RWPE1 (cell line): ENCODE data around the gene CCDC88C.

Experiments used
- CTCF ChIA-PET: fragments of 350-600 bp; sonication (Branson Sonifier 250); formaldehyde crosslinking; extraction: SDS; loops from one replicate; lab custom pipeline; 2021; lab: Yijun Ruan, JAX
- POLR2A ChIA-PET: fragments of 400-600 bp; formaldehyde crosslinking; extraction: SDS; loops from one replicate; lab custom pipeline; 2020; ENCODE audit warnings: antibody characterized with exemption; ENCODE audit not compliant: low non-redundant PET; lab: Yijun Ruan, JAX
- DNase-seq: peaks from one replicate; pipeline ENCODE4 v3.0.0; 2012; ENCODE audit warnings: low spot score
- H3K27ac ChIP-seq: fragments of 450-650 bp; 2 replicates; pipeline ENCODE4 v1.5.1; 2017
- TF ChIP-seq, protein P1 (sequence below): fragments of 450-650 bp; conservative IDR thresholded peaks from 2 replicates; pipeline ENCODE4 v1.5.1; 2017; ENCODE audit warnings: low read depth, mild to moderate bottlenecking

Gene CCDC88C

DNA sequence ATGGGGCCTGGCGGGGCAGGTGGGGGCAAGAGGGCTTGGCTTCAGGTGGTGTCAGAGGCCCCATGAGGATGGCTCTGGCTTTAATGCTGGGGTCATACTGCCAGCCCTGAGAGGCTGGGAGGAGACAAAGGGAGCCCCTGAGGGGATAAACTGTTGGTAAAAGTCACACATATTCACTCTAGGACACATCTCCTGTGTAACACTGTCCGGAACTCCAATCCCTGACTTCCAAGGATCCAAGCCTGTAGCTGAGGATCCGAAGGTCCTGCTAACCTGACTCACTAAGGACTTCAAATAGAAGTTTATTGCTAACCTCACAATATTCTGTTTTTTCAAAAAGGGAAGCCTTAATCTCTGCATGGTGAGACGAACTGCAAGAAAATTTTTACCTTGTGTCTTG, 134.0 kb downstream of the CCDC88C start:
- ChIA-PET CTCF (interaction anchor here (4.0 kb wide), 1 partner anchor 106 kb away, joined by 40 read pairs; no protein-coding TSS in a partner anchor), POLR2A (no interaction called here)
- H3K27ac ChIP-seq = peak overlapping the region; percentile 80
- TF ChIP-seq, protein P1, sequence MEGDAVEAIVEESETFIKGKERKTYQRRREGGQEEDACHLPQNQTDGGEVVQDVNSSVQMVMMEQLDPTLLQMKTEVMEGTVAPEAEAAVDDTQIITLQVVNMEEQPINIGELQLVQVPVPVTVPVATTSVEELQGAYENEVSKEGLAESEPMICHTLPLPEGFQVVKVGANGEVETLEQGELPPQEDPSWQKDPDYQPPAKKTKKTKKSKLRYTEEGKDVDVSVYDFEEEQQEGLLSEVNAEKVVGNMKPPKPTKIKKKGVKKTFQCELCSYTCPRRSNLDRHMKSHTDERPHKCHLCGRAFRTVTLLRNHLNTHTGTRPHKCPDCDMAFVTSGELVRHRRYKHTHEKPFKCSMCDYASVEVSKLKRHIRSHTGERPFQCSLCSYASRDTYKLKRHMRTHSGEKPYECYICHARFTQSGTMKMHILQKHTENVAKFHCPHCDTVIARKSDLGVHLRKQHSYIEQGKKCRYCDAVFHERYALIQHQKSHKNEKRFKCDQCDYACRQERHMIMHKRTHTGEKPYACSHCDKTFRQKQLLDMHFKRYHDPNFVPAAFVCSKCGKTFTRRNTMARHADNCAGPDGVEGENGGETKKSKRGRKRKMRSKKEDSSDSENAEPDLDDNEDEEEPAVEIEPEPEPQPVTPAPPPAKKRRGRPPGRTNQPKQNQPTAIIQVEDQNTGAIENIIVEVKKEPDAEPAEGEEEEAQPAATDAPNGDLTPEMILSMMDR = no peak
- DNase-seq = no peak

GRCh38 chr14:91282954-91283645, 134.5 kb downstream of the CCDC88C start:
- DNase-seq = no peak
- peak overlapping the region; percentile 80 for H3K27ac ChIP-seq
- TF ChIP-seq, protein P1 = no peak
- POLR2A ChIA-PET = no interaction called here
- CTCF ChIA-PET = interaction anchor here (4.0 kb wide), 1 partner anchor 106 kb away, joined by 40 read pairs; no protein-coding TSS in a partner anchor

- H3K27ac ChIP-seq = peak overlapping the region; percentile 74
- DNase-seq = peak; percentile 88
- TF ChIP-seq, protein P1 = no peak
- ChIA-PET POLR2A (no interaction called here), CTCF (interaction anchor here (1.4 kb wide), 1 partner anchor 104 kb away, joined by 4 read pairs; no protein-coding TSS in a partner anchor)
Measured at GRCh38 chr14:91281346-91281745, 136.3 kb downstream of the CCDC88C start.

- no peak for DNase-seq
- POLR2A ChIA-PET = no interaction called here
- peak overlapping the region; percentile 94 for H3K27ac ChIP-seq
- CTCF ChIA-PET = interaction anchor here (1.4 kb wide), 1 partner anchor 103 kb away, joined by 4 read pairs; no protein-coding TSS in a partner anchor
- TF ChIP-seq, protein P1 = no peak
Measured at GRCh38 chr14:91280129-91280528, 137.5 kb downstream of the CCDC88C start.

GRCh38 chr14:91279354-91279753, 138.3 kb downstream of the CCDC88C start:
- ChIA-PET CTCF (interaction anchor here (1.0 kb wide), 1 partner anchor 102 kb away, joined by 5 read pairs; no protein-coding TSS in a partner anchor), POLR2A (no interaction called here)
- no peak for DNase-seq
- TF ChIP-seq, protein P1 = no peak
- peak overlapping the region; percentile 94 for H3K27ac ChIP-seq

- DNase-seq = no peak
- POLR2A ChIA-PET = no interaction called here
- TF ChIP-seq, protein P1 = no peak
- CTCF ChIA-PET = interaction anchor here (0.7 to 1.3 kb wide), 3 partner anchors 14 to 101 kb away, joined by 3 to 5 read pairs (median 4); no protein-coding TSS in a partner anchor
- H3K27ac ChIP-seq = peak overlapping the region; percentile 94
Measured at GRCh38 chr14:91278383-91278715, 139.3 kb downstream of the CCDC88C start.
